ENCODE measurements around the gene MSANTD3. TPM values are rescaled to one million over a fixed set of nuclear protein-coding genes. Genes with fewer than 3 reads are reported as not detected.
A peak's percentile ranks its signal among the peaks of the same experiment; 100 is the strongest.

The MSANTD3 gene
- total RNA-seq, 1 experiment from 2014 or later, result 53.2 TPM

DNA sequence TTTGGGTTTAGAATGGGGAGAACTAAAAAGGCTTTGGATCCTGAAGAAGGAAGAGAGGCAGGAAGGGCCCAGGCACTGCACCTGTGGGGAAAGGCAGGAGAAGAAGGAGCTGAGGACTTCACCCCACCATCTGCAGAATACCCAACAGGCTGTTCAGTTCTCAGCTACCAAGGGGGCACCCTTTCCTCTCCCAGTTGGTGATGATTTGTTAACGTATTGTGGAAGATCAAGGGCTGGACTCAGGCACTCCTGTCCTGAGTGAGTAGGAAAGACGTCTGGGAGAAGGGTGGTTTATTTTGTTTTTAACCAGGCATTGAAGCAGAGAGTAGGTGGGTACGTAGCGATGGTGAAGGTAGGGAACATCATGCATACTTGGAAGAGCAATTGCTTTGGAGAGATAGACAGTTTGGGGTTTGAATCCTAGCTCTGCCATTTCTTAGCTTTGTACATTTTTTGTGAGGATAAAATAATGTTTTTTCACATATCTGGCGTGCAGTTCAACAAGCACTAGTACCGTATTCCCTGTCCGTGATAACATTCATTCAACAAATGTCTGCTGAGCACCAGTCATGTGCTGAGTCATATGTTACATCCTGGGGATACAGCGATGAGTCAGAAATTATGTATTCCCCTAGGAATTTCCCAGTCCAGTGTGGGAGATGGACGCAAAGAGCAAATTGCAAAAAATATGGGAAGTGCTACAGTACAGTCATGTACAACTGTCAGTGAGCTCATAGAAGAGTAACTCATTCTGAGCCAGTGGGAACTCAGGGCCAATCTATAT, 2.1 kb downstream of the MSANTD3 start:
- Histone ChIP-seq H3K4me3 (peak overlapping the region; percentile 13; the same call in 1 of the 2 replicates), H3K27ac (peak overlapping the region; percentile 84), H2AFZ (no peak overlapping the region), H4K20me1 (ENCODE audit: insufficient read depth) (no peaks in the 10 kb centered on the region), H3K79me2 (ENCODE audit: low read depth) (peaks cover 61% of the 10 kb centered on the region), H3K27me3 (ENCODE audit: insufficient read depth, low read depth) (no peaks in the 10 kb centered on the region), H3K9me2 (ENCODE audit: insufficient read depth) (no peaks in the 10 kb centered on the region), H3K4me1 (replicated peaks; ENCODE audit: insufficient read depth) (peaks cover 40% of the 10 kb centered on the region), H3K36me3 (ENCODE audit: low read depth) (no peaks in the 10 kb centered on the region), H3K4me2 (peak overlapping the region; percentile 82), H3K9me3 (ENCODE audit: insufficient read depth, low read depth) (no peaks in the 10 kb centered on the region), H3F3A (ENCODE audit: insufficient read depth, low read depth) (peaks cover 36% of the 10 kb centered on the region)
- TF ChIP-seq, protein P1, sequence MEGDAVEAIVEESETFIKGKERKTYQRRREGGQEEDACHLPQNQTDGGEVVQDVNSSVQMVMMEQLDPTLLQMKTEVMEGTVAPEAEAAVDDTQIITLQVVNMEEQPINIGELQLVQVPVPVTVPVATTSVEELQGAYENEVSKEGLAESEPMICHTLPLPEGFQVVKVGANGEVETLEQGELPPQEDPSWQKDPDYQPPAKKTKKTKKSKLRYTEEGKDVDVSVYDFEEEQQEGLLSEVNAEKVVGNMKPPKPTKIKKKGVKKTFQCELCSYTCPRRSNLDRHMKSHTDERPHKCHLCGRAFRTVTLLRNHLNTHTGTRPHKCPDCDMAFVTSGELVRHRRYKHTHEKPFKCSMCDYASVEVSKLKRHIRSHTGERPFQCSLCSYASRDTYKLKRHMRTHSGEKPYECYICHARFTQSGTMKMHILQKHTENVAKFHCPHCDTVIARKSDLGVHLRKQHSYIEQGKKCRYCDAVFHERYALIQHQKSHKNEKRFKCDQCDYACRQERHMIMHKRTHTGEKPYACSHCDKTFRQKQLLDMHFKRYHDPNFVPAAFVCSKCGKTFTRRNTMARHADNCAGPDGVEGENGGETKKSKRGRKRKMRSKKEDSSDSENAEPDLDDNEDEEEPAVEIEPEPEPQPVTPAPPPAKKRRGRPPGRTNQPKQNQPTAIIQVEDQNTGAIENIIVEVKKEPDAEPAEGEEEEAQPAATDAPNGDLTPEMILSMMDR (conservative IDR thresholded peaks at IDR 0.05), result no peak
- TF ChIP-seq EZH2 (IDR thresholded peaks at IDR 0.05; ENCODE audit: low read depth), result no peak
- ChIA-PET POLR2A (ENCODE audit: unreplicated experiment) (interaction anchor here (0.6 to 0.7 kb wide), 3 partner anchors 16 to 509 kb away, joined by 3 to 12 read pairs (median 3); no protein-coding TSS in a partner anchor), CTCF (interaction anchor here (0.5 to 0.7 kb wide), 3 partner anchors 11 to 167 kb away, joined by 3 to 6 read pairs (median 3); no protein-coding TSS in a partner anchor)
- BruUV-seq (replicated peaks), result TSS peak; percentile 84
- intact Hi-C loops (cut with micrococcal nuclease; ENCODE audit: unreplicated experiment), result loop anchor here (5.0 kb wide), 2 partner anchors 168 to 607 kb away; partner anchors contain the start of gene NR4A3
- DNase-seq, result peak; percentile 50 to 92

DNA sequence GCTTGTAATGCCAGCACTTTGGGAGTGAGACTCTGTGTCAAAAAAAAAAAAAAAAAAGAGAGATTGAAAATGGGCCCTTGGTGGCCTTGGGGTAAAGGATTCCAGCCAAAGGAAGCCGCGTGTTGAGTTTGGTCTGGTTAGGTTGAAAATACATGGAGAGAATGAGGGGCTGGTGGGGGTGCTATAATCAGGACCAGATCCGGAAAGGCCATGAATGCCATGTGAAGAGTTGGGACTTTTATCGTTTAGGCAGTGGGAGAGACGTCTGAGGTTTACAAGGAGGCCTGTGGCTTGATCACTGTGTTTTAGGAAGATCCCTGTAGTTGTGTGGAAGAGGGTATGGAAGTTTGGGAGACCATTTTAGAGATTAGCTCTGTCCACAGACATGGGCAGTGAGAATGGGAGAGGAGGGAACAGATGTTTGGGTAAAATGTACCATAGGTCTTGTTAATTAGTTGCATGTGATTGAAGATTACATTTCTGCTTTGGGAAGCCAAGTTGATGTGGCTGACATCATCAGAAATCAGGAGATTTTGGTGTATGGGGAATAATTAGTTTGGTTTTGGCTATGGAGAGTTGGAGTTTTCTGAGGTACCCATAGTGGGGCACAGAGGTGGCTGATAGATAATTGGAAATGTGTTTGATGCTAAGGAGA, 3.5 kb downstream of the MSANTD3 start:
- H3K4me3 ChIP-seq, result no peak overlapping the region
- H3K9me2 ChIP-seq (ENCODE audit: insufficient read depth), result no peaks in the 10 kb centered on the region
- no peak overlapping the region for H2AFZ ChIP-seq
- no peak overlapping the region for H3K4me2 ChIP-seq
- H3F3A ChIP-seq (ENCODE audit: insufficient read depth, low read depth), result peaks cover 34% of the 10 kb centered on the region
- no peaks in the 10 kb centered on the region for H3K36me3 ChIP-seq (ENCODE audit: low read depth)
- POLR2A ChIA-PET (ENCODE audit: unreplicated experiment), result no interaction called here
- H3K27ac ChIP-seq, result peak overlapping the region; percentile 84; the same call in 1 of the 2 replicates
- H3K27me3 ChIP-seq (ENCODE audit: insufficient read depth, low read depth), result no peaks in the 10 kb centered on the region
- intact Hi-C loops (cut with micrococcal nuclease; ENCODE audit: unreplicated experiment), result no loop called here
- BruUV-seq (replicated peaks), result no TSS peak
- DNase-seq, result no peak
- H3K79me2 ChIP-seq (ENCODE audit: low read depth), result peaks cover 67% of the 10 kb centered on the region
- no peaks in the 10 kb centered on the region for H4K20me1 ChIP-seq (ENCODE audit: insufficient read depth)
- CTCF ChIA-PET, result interaction anchor here (0.6 to 0.7 kb wide), 4 partner anchors 48 to 1162 kb away, joined by 3 to 11 read pairs (median 4); no protein-coding TSS in a partner anchor
- TF ChIP-seq EZH2 (IDR thresholded peaks at IDR 0.05; ENCODE audit: low read depth), result no peak
- TF ChIP-seq, protein P1 (conservative IDR thresholded peaks at IDR 0.05), result no peak
- peaks cover 39% of the 10 kb centered on the region for H3K4me1 ChIP-seq (replicated peaks; ENCODE audit: insufficient read depth)
- H3K9me3 ChIP-seq (ENCODE audit: insufficient read depth, low read depth), result no peaks in the 10 kb centered on the region

DNA sequence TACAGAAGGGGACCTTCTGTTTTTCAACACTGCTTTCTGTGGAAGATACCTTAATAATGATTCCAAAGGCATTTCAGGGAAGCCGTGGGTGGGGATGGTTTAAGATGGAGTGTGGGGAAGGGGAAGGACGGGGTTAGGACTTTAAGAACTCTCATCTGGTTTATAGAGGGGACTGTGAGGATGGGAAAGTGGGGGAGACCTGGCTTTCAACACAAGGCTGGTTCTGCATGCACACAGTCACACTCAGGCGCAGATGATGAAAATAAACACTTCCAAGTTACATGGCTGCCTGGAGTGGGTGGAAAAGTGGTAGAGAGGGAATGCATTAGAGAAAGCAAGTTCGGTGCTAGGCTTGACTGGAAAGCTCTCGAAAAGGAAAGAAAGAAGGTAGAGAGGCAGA, 4.9 kb downstream of the MSANTD3 start:
- Histone ChIP-seq H3K4me2 (no peak overlapping the region), H4K20me1 (ENCODE audit: insufficient read depth) (no peaks in the 10 kb centered on the region), H3K4me1 (replicated peaks; ENCODE audit: insufficient read depth) (peaks cover 29% of the 10 kb centered on the region), H3K27me3 (ENCODE audit: insufficient read depth, low read depth) (no peaks in the 10 kb centered on the region), H3K27ac (no peak overlapping the region), H3K4me3 (no peak overlapping the region), H2AFZ (no peak overlapping the region), H3K79me2 (ENCODE audit: low read depth) (peaks cover 71% of the 10 kb centered on the region), H3F3A (ENCODE audit: insufficient read depth, low read depth) (peaks cover 22% of the 10 kb centered on the region), H3K9me3 (ENCODE audit: insufficient read depth, low read depth) (no peaks in the 10 kb centered on the region), H3K36me3 (ENCODE audit: low read depth) (no peaks in the 10 kb centered on the region), H3K9me2 (ENCODE audit: insufficient read depth) (no peaks in the 10 kb centered on the region)
- no TSS peak for BruUV-seq (replicated peaks)
- no peak for DNase-seq
- POLR2A ChIA-PET (ENCODE audit: unreplicated experiment), result no interaction called here
- TF ChIP-seq, protein P1 (conservative IDR thresholded peaks at IDR 0.05), result no peak
- TF ChIP-seq EZH2 (IDR thresholded peaks at IDR 0.05; ENCODE audit: low read depth), result no peak
- CTCF ChIA-PET, result no interaction called here
- intact Hi-C loops (cut with micrococcal nuclease; ENCODE audit: unreplicated experiment), result no loop called here

Data from PC-9 (cell line).